GM15510 (cell line): ENCODE data around the gene MRPS6.

Experiments used
- POLR2A ChIP-seq: IDR thresholded peaks from 3 replicates; pipeline ENCODE4 v1.6.1; 2011; ENCODE audit warnings: borderline replicate concordance; ENCODE audit not compliant: insufficient read length; ENCODE audit errors: extremely low read depth

The MRPS6 gene

DNA sequence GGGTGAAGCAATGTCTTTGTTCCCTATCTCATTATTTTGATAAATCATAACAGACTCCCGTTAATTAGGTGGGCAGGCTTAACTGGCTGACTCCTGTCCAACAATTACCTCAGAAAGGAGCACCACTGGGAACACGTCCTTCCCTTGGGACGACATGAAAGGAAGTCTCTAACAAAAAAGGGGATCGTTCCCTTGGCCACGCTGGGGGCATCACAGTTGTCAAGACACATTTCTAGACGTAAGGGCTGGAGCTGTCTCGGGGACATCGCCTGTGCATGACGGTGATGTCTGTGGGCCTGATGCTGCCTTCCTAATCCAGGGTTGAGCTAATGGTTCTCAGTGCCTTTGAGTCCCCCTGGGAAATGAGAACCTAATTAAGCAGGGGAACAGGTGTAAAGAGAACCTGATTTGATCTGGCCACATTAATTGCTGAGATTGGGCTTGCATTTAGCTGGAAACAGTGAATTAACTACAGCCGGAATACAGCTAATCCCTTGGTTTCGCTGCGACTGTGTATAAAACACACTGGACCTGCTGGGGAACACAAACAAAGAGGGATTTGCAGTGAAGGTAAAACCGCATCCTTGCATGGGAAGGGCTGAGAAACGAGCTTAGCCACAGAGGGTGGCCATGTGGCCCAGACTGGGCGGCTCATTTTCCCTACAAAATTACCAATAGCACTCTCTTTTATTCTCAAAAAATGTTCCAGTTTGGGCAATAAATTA, 111.8 kb downstream of the MRPS6 start:
- TF ChIP-seq POLR2A, result no peak

GRCh38 chr21:34186109-34186719, 112.8 kb downstream of the MRPS6 start:
- no peak for TF ChIP-seq POLR2A

- TF ChIP-seq POLR2A, result no peak
These were observed 114.6 kb downstream of the MRPS6 start for GRCh38 chr21:34187935-34188334.

GRCh38 chr21:34189506-34189905, 116.1 kb downstream of the MRPS6 start:
- no peak for TF ChIP-seq POLR2A

DNA sequence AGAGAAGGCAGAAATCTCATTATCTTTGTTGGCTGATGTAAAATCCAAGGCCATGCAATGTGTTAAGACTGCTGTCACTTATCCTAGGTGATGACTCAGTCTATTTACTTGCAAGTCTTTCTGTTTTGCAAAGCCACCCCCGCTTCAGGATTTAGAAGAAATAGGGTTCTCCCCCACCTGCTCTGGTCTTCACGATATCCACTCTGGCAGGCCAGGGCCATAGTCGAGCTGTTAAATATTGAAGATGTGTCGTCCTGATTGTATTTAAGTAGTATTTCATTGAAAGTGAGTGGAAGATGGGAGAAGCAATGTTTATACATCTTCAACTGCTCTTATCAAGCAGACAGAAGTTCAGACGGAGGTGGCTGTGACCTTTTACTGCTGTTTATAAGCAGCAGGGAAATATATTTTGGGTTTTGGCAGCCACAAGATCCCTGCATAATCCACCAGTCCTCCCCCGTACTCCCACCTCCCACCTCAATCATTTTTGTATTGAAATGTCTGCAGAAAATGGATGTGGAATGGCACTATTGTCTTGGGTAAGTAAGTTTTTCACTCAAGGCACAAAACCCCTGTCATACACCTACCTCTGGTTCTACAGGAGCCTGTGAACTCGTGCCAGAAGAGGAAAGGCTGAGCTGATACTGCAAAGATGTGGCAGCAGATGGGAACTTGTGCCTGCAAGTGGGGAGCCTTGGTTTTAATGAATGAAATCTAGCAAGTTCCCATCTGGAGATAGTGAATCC, 117.4 kb downstream of the MRPS6 start:
- no peak for TF ChIP-seq POLR2A

DNA sequence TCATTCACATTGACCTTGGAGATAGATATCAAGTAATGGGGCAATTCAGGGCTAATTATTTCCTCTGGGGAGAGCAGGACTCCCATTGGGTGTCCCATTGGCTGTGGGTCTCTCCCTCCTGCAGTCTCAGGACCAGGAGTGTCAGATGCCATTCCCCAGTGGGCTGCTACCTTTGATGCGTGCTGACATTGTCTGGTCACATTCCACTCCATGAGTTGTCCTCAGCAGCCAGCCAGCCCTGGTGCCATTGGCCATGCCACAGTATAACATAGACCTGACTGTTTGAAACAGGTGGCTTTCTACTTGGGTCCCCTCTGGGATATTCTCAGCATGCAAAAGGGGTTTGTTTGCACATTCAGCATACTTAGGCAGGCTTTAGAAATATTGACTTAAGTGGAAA, 118.5 kb downstream of the MRPS6 start:
- TF ChIP-seq POLR2A, result no peak
